B cell (primary cell): ENCODE measurements around the gene PNLDC1.

Experiments used
- CTCF ChIP-seq: fragments of 200-600 bp; IDR thresholded peaks from one replicate; pipeline ENCODE4 v1.8.0; 2022; ENCODE audit warnings: antibody characterized with exemption, mild to moderate bottlenecking
- EZH2 ChIP-seq: IDR thresholded peaks from 2 replicates; pipeline ENCODE4 v1.6.1; 2012; ENCODE audit warnings: borderline replicate concordance, low read depth, mild to moderate bottlenecking, moderate library complexity, low read length; ENCODE audit not compliant: insufficient read depth, poor library complexity, severe bottlenecking

DNA sequence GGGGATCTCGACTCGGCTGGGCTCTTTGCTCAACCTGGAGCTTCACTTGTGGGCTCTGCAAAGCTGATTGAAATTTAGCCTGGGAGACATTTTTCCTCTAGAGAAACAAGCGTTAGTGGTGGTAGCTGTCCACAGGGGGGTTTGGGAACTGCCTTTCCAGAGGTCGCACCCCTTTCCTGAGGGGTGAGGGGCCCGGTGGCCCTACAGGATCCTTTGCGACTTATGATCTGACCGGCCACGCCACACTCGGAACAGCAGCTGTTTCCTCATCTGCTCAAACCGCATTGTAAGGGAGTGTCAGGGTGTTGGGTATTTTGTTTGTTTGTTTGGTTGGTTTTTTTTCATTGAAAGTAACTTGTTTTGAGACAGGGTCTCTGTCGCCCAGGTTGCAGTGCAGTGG is 21.0 kb downstream of the PNLDC1 start:
- no peak for TF ChIP-seq CTCF
- no peak for TF ChIP-seq EZH2
